MG63 (cell line): ENCODE results near the gene NPTN. TPM values are rescaled to one million over a fixed set of nuclear protein-coding genes. Genes with fewer than 3 reads are reported as not detected.

Source experiments
- DNase-seq: peaks from one replicate; pipeline ENCODE4 v3.0.0-alpha.2; 2020
- H3K27me3 ChIP-seq: fragments of 250-450 bp; sonication (Bioruptor Pico); 2 replicates; pipeline ENCODE4 v1.5.1; 2020; ENCODE audit warnings: mild to moderate bottlenecking, moderate library complexity
- H3K36me3 ChIP-seq: fragments of 250-450 bp; sonication (Bioruptor Pico); 2 replicates; pipeline ENCODE4 v1.5.1; 2020; ENCODE audit warnings: mild to moderate bottlenecking, moderate library complexity
- H3K4me3 ChIP-seq: fragments of 250-450 bp; sonication (Bioruptor Pico); 2 replicates; pipeline ENCODE4 v1.5.1; 2020; ENCODE audit warnings: mild to moderate bottlenecking, moderate library complexity
- H3K9me3 ChIP-seq: fragments of 250-450 bp; sonication (Bioruptor Pico); 2 replicates; pipeline ENCODE4 v1.5.1; 2020; ENCODE audit warnings: mild to moderate bottlenecking, moderate library complexity
- total RNA-seq: library from RNA; depleted of rRNA; stranded (reverse); fragments of >200 nt; shearing (Covaris generic); gene quantifications from 2 replicates; pipeline ENCODE4 v1.2.3, GENCODE V29; 2014; ENCODE audit warnings: low replicate concordance

NPTN gene
- total RNA-seq, 1 experiment from 2014 or later, result 224 TPM

- no peaks in the 10 kb centered on the region for H3K36me3 ChIP-seq
- H3K4me3 ChIP-seq, result no peak overlapping the region
- no peaks in the 10 kb centered on the region for H3K9me3 ChIP-seq
- H3K27me3 ChIP-seq, result no peaks in the 10 kb centered on the region
- DNase-seq, result no peak
These were observed 24.2 kb downstream of the NPTN start for GRCh38 chr15:73608941-73609340.

- Histone ChIP-seq H3K36me3 (no peaks in the 10 kb centered on the region), H3K4me3 (no peak overlapping the region), H3K9me3 (no peaks in the 10 kb centered on the region), H3K27me3 (no peaks in the 10 kb centered on the region)
- no peak for DNase-seq
These were observed 24.7 kb downstream of the NPTN start for GRCh38 chr15:73608475-73608874.

GRCh38 chr15:73607843-73608242 is 25.3 kb downstream of the NPTN start:
- no peaks in the 10 kb centered on the region for H3K27me3 ChIP-seq
- DNase-seq, result no peak
- no peaks in the 10 kb centered on the region for H3K36me3 ChIP-seq
- no peak overlapping the region for H3K4me3 ChIP-seq
- no peaks in the 10 kb centered on the region for H3K9me3 ChIP-seq

- DNase-seq, result no peak
- Histone ChIP-seq H3K27me3 (no peaks in the 10 kb centered on the region), H3K4me3 (no peak overlapping the region), H3K36me3 (no peaks in the 10 kb centered on the region), H3K9me3 (no peaks in the 10 kb centered on the region)
These were observed 25.8 kb downstream of the NPTN start for GRCh38 chr15:73607405-73607804.

- Histone ChIP-seq H3K9me3 (no peaks in the 10 kb centered on the region), H3K36me3 (no peaks in the 10 kb centered on the region), H3K4me3 (no peak overlapping the region), H3K27me3 (no peaks in the 10 kb centered on the region)
- no peak for DNase-seq
These were observed 27.3 kb downstream of the NPTN start for GRCh38 chr15:73605759-73606436.

GRCh38 chr15:73604477-73604876 is 28.7 kb downstream of the NPTN start:
- Histone ChIP-seq H3K27me3 (no peaks in the 10 kb centered on the region), H3K9me3 (no peaks in the 10 kb centered on the region), H3K36me3 (no peaks in the 10 kb centered on the region), H3K4me3 (no peak overlapping the region)
- DNase-seq, result no peak

GRCh38 chr15:73602992-73603391 is 30.2 kb downstream of the NPTN start:
- Histone ChIP-seq H3K27me3 (no peaks in the 10 kb centered on the region), H3K4me3 (no peak overlapping the region), H3K9me3 (no peaks in the 10 kb centered on the region), H3K36me3 (no peaks in the 10 kb centered on the region)
- no peak for DNase-seq

GRCh38 chr15:73602446-73602843 is 30.7 kb downstream of the NPTN start:
- DNase-seq, result no peak
- no peaks in the 10 kb centered on the region for H3K9me3 ChIP-seq
- H3K4me3 ChIP-seq, result no peak overlapping the region
- H3K36me3 ChIP-seq, result no peaks in the 10 kb centered on the region
- H3K27me3 ChIP-seq, result no peaks in the 10 kb centered on the region

- Histone ChIP-seq H3K36me3 (no peaks in the 10 kb centered on the region), H3K4me3 (no peak overlapping the region), H3K9me3 (no peaks in the 10 kb centered on the region), H3K27me3 (no peaks in the 10 kb centered on the region)
- DNase-seq, result peak; percentile 34
These were observed 31.4 kb downstream of the NPTN start for GRCh38 chr15:73601451-73602445.

- no peaks in the 10 kb centered on the region for H3K36me3 ChIP-seq
- no peak overlapping the region for H3K4me3 ChIP-seq
- H3K27me3 ChIP-seq, result no peaks in the 10 kb centered on the region
These were observed 32.5 kb downstream of the NPTN start for GRCh38 chr15:73600413-73601335.

GRCh38 chr15:73599934-73600333 is 33.3 kb downstream of the NPTN start:
- Histone ChIP-seq H3K27me3 (no peaks in the 10 kb centered on the region), H3K9me3 (no peaks in the 10 kb centered on the region), H3K36me3 (no peaks in the 10 kb centered on the region), H3K4me3 (no peak overlapping the region)
- peak; percentile 57 for DNase-seq

More at GRCh38 chr15:73600413-73601335, 32.5 kb downstream of the NPTN start:
- no peaks in the 10 kb centered on the region for H3K9me3 ChIP-seq
- no peak for DNase-seq

- Histone ChIP-seq H3K36me3 (no peaks in the 10 kb centered on the region), H3K9me3 (no peaks in the 10 kb centered on the region), H3K27me3 (no peaks in the 10 kb centered on the region), H3K4me3 (no peak overlapping the region)
- no peak for DNase-seq
These were observed 34.5 kb downstream of the NPTN start for GRCh38 chr15:73598530-73599160.

GRCh38 chr15:73597036-73597638 is 36.1 kb downstream of the NPTN start:
- no peaks in the 10 kb centered on the region for H3K9me3 ChIP-seq
- H3K36me3 ChIP-seq, result peaks cover 3% of the 10 kb centered on the region; the same call in 1 of the 2 replicates
- H3K4me3 ChIP-seq, result no peak overlapping the region
- no peaks in the 10 kb centered on the region for H3K27me3 ChIP-seq
- no peak for DNase-seq

- H3K27me3 ChIP-seq, result no peaks in the 10 kb centered on the region
- peaks cover 10% of the 10 kb centered on the region for H3K36me3 ChIP-seq
- H3K4me3 ChIP-seq, result no peak overlapping the region
- H3K9me3 ChIP-seq, result no peaks in the 10 kb centered on the region
- no peak for DNase-seq
These were observed 37.0 kb downstream of the NPTN start for GRCh38 chr15:73596174-73596573.

- H3K27me3 ChIP-seq, result no peaks in the 10 kb centered on the region
- DNase-seq, result no peak
- H3K9me3 ChIP-seq, result no peaks in the 10 kb centered on the region
- H3K4me3 ChIP-seq, result no peak overlapping the region
- H3K36me3 ChIP-seq, result peaks cover 24% of the 10 kb centered on the region
These were observed 39.1 kb downstream of the NPTN start for GRCh38 chr15:73594109-73594508.
